ENCODE data around the gene ZNF557.

DNA sequence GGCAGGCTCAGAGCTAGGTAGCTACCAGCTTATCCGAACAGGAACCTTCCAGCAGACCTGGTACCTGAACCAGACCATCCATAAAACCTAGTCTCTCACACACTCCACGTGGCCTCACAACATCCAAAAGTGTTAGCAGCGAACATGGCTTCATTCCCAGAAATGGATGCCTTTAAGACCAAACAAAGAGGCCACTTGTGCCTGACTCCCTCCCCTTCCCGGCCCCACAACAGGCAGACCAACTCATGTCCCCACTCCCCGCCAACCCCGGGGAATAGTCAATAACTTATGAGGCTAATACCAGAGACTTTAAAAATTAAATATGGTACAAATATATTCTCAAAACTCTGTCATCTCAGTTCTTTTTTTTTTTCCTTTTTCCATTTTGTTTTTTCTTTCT lies 46.2 kb downstream of the ZNF557 start:
- TF ChIP-seq POLR2A (IDR thresholded peaks at IDR 0.05; ENCODE audit: low read depth, low read length) (no peak), POLR2AphosphoS5 (IDR thresholded peaks at IDR 0.05; ENCODE audit: low read depth, low read length) (no peak), TAF1 (IDR thresholded peaks at IDR 0.05; ENCODE audit: low read depth, low read length) (no peak), SPI1 (IDR thresholded peaks at IDR 0.05; ENCODE audit: low read depth, low read length) (no peak), PAX5 (IDR thresholded peaks at IDR 0.05; ENCODE audit: insufficient read depth, low read length, severe bottlenecking) (no peak)
